ENCODE data around the gene SYNE3.

The SYNE3 gene

GRCh38 chr14:95468448-95469133 is 47.9 kb downstream of the SYNE3 start:
- Histone ChIP-seq H3K4me3 (ENCODE audit: insufficient read length, low read depth) (no peak overlapping the region), H3K4me1 (ENCODE audit: insufficient read depth, insufficient read length) (no peaks in the 10 kb centered on the region), H3K9me3 (ENCODE audit: insufficient read depth, low read length) (no peaks in the 10 kb centered on the region), H3K9ac (ENCODE audit: insufficient read length, low read depth) (no peak overlapping the region), H3K36me3 (ENCODE audit: insufficient read depth, insufficient read length, low read length) (no peaks in the 10 kb centered on the region), H3K27me3 (ENCODE audit: insufficient read depth, insufficient read length) (no peaks in the 10 kb centered on the region)
- TF ChIP-seq ZNF274 (IDR thresholded peaks at IDR 0.05; ENCODE audit: low read depth, low read length) (no peak), SUZ12 (IDR thresholded peaks at IDR 0.05; ENCODE audit: extremely low read depth, insufficient read depth, insufficient read length) (no peak), YY1 (IDR thresholded peaks at IDR 0.05; ENCODE audit: insufficient read depth, insufficient read length) (no peak)
- DNase-seq (ENCODE audit: low read depth, low spot score): no peak

- no peak for DNase-seq (ENCODE audit: low read depth, low spot score)
- H3K4me1 ChIP-seq (ENCODE audit: insufficient read depth, insufficient read length): no peaks in the 10 kb centered on the region
- H3K36me3 ChIP-seq (ENCODE audit: insufficient read depth, insufficient read length, low read length): no peaks in the 10 kb centered on the region
Measured at GRCh38 chr14:95467657-95468056, 48.8 kb downstream of the SYNE3 start.

GRCh38 chr14:95467232-95467631 is 49.2 kb downstream of the SYNE3 start:
- DNase-seq (ENCODE audit: low read depth, low spot score): no peak
- TF ChIP-seq SUZ12 (IDR thresholded peaks at IDR 0.05; ENCODE audit: extremely low read depth, insufficient read depth, insufficient read length) (no peak), YY1 (IDR thresholded peaks at IDR 0.05; ENCODE audit: insufficient read depth, insufficient read length) (no peak), ZNF274 (IDR thresholded peaks at IDR 0.05; ENCODE audit: low read depth, low read length) (no peak)
- Histone ChIP-seq H3K36me3 (ENCODE audit: insufficient read depth, insufficient read length, low read length) (no peaks in the 10 kb centered on the region), H3K27me3 (ENCODE audit: insufficient read depth, insufficient read length) (peaks cover 1% of the 10 kb centered on the region), H3K4me3 (ENCODE audit: insufficient read length, low read depth) (no peak overlapping the region), H3K9ac (ENCODE audit: insufficient read length, low read depth) (no peak overlapping the region), H3K4me1 (ENCODE audit: insufficient read depth, insufficient read length) (no peaks in the 10 kb centered on the region), H3K9me3 (ENCODE audit: insufficient read depth, low read length) (no peaks in the 10 kb centered on the region)

More at GRCh38 chr14:95467657-95468056, 48.8 kb downstream of the SYNE3 start:
- H3K9ac ChIP-seq (ENCODE audit: insufficient read length, low read depth): no peak overlapping the region
- no peak for TF ChIP-seq ZNF274 (IDR thresholded peaks at IDR 0.05; ENCODE audit: low read depth, low read length)
- no peak for TF ChIP-seq YY1 (IDR thresholded peaks at IDR 0.05; ENCODE audit: insufficient read depth, insufficient read length)
- TF ChIP-seq SUZ12 (IDR thresholded peaks at IDR 0.05; ENCODE audit: extremely low read depth, insufficient read depth, insufficient read length): no peak
- no peaks in the 10 kb centered on the region for H3K27me3 ChIP-seq (ENCODE audit: insufficient read depth, insufficient read length)
- H3K9me3 ChIP-seq (ENCODE audit: insufficient read depth, low read length): no peaks in the 10 kb centered on the region
- no peak overlapping the region for H3K4me3 ChIP-seq (ENCODE audit: insufficient read length, low read depth)
